DND-41 (cell line): ENCODE data around the gene CERS6.
A peak's percentile ranks its signal among the peaks of the same experiment; 100 is the strongest.

Source experiments
- ATAC-seq: fragments of 200-7000 bp; cut with Tn5 transposase; 3 replicates; pipeline ENCODE4 v1.9.1; 2021; ENCODE audit warnings: low read depth; ENCODE audit not compliant: insufficient read depth
- DNase-seq: peaks from one replicate; pipeline ENCODE4 v3.0.0-alpha.2; 2020
- H2AFZ ChIP-seq: 2 replicates; pipeline ENCODE4 v1.6.0; 2012; ENCODE audit warnings: low read depth, low read length
- H3K27ac ChIP-seq: 2 replicates; pipeline ENCODE4 v1.5.1; 2012; ENCODE audit warnings: low read length, inconsistent platforms
- H3K27me3 ChIP-seq: fragments of 200-600 bp; sonication (generic); 2 replicates; pipeline ENCODE4 v1.6.0; 2012; ENCODE audit warnings: low read length, mild to moderate bottlenecking, inconsistent platforms; ENCODE audit not compliant: insufficient read depth, poor library complexity
- H3K36me3 ChIP-seq: 2 replicates; pipeline ENCODE4 v1.5.1; 2012; ENCODE audit warnings: low read length, inconsistent platforms; ENCODE audit not compliant: insufficient read depth
- H3K4me1 ChIP-seq: 2 replicates; pipeline ENCODE4 v1.5.1; 2012; ENCODE audit warnings: mild to moderate bottlenecking, low read length; ENCODE audit not compliant: insufficient read depth
- H3K4me2 ChIP-seq: 2 replicates; pipeline ENCODE4 v1.6.0; 2012; ENCODE audit warnings: mild to moderate bottlenecking, moderate library complexity, low read length, inconsistent platforms; ENCODE audit not compliant: insufficient read depth
- H3K4me3 ChIP-seq, 2 experiments: fragments of 200-600 bp in 1 of 2; shearing (Covaris generic) in 1 of 2; 2 replicates each; pipeline ENCODE4 v1.5.1; 2012 to 2016; ENCODE audit warnings: inconsistent platforms in 2 of 2, low read length in 2 of 2, mild to moderate bottlenecking in 2 of 2, low read depth in 1 of 2, moderate library complexity in 1 of 2
- H3K79me2 ChIP-seq: 2 replicates; pipeline ENCODE4 v1.6.0; 2012; ENCODE audit warnings: low read length, inconsistent platforms; ENCODE audit not compliant: insufficient read depth
- H3K9ac ChIP-seq: 2 replicates; pipeline ENCODE4 v1.6.0; 2012; ENCODE audit warnings: low read depth, mild to moderate bottlenecking, inconsistent platforms, low read length, moderate library complexity
- H3K9me3 ChIP-seq: 2 replicates; pipeline ENCODE4 v1.5.1; 2012; ENCODE audit warnings: low read length, moderate library complexity, mild to moderate bottlenecking, inconsistent platforms; ENCODE audit not compliant: insufficient read depth, severe bottlenecking
- H4K20me1 ChIP-seq: 2 replicates; pipeline ENCODE4 v1.6.0; 2012; ENCODE audit warnings: low read length; ENCODE audit not compliant: insufficient read depth
- EZH2 ChIP-seq: IDR thresholded peaks from 3 replicates; pipeline ENCODE4 v1.6.1; 2012; ENCODE audit warnings: borderline replicate concordance, low read depth, mild to moderate bottlenecking, moderate library complexity, low read length, inconsistent platforms; ENCODE audit not compliant: severe bottlenecking
- TF ChIP-seq, protein P1 (sequence below): IDR thresholded peaks from 2 replicates; pipeline ENCODE4 v1.5.1; 2012; ENCODE audit warnings: borderline replicate concordance, low read length, moderate library complexity, mild to moderate bottlenecking; ENCODE audit not compliant: poor library complexity, severe bottlenecking; ENCODE audit errors: extremely low read depth

The CERS6 gene

DNA sequence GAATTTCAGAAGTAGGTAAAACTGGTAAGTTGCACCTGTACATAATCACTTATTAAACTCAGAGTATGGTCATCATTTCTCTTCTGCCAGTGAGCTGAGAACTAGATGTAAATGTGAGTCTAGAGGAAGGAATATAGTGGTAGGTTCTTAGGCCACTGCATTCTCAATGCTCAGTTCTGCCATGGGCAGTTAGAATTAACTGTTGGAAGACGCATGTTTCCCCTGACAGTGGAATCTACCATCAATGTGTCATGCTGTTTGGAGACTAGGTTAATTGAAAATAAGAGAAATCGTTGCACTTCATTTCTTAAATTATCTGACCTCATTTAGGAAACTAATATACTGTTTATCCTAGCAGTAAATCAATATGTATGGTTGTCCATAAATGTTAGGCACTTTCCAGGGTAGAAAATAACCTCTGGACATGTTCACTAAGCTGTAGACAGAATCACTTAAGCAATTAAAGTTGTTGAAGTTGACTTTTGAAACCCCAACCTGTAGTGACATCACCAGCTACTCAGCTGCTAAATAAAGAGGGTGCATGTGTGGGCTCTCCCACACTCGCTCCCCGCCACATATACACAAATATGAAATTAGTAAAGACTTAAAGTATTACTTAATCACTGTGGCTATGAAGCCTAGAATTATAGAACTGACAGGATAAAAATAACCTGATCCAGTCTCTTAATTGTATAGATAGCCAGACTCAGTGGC is 254.8 kb downstream of the CERS6 start:
- Histone ChIP-seq H3K27ac (no peak overlapping the region), H3K4me2 (no peak overlapping the region), H3K79me2 (no peaks in the 10 kb centered on the region), H3K4me1 (no peaks in the 10 kb centered on the region), H3K9me3 (no peaks in the 10 kb centered on the region), H3K27me3 (no peaks in the 10 kb centered on the region), H4K20me1 (no peaks in the 10 kb centered on the region), H2AFZ (no peak overlapping the region), H3K4me3 (no peak overlapping the region), H3K9ac (no peak overlapping the region), H3K36me3 (no peaks in the 10 kb centered on the region)
- DNase-seq (no peak), ATAC-seq (no peak)
- no peak for TF ChIP-seq EZH2
- TF ChIP-seq, protein P1, sequence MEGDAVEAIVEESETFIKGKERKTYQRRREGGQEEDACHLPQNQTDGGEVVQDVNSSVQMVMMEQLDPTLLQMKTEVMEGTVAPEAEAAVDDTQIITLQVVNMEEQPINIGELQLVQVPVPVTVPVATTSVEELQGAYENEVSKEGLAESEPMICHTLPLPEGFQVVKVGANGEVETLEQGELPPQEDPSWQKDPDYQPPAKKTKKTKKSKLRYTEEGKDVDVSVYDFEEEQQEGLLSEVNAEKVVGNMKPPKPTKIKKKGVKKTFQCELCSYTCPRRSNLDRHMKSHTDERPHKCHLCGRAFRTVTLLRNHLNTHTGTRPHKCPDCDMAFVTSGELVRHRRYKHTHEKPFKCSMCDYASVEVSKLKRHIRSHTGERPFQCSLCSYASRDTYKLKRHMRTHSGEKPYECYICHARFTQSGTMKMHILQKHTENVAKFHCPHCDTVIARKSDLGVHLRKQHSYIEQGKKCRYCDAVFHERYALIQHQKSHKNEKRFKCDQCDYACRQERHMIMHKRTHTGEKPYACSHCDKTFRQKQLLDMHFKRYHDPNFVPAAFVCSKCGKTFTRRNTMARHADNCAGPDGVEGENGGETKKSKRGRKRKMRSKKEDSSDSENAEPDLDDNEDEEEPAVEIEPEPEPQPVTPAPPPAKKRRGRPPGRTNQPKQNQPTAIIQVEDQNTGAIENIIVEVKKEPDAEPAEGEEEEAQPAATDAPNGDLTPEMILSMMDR = no peak

DNA sequence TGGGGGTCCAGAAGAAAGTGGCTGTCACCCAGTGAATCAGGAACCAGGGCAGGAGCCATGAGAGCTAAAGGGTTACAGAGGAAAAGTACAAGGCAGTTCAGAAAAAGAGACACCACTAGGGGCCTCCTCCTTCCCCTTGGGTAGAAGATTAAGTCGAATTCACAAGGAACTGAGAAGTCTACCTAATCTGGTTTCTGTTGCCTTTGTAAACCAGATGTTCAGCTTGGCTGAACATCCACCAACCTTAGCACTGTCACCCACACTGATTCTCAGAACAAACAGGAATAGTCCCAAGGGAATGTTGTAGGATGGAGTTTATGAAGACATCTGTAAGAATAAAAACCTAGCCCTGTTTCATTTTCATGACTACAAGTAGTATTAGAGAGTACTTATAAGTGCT is 256.0 kb downstream of the CERS6 start:
- Histone ChIP-seq H3K4me2 (no peak overlapping the region), H3K79me2 (no peaks in the 10 kb centered on the region), H3K4me1 (no peaks in the 10 kb centered on the region), H3K9me3 (no peaks in the 10 kb centered on the region), H4K20me1 (no peaks in the 10 kb centered on the region), H2AFZ (no peak overlapping the region), H3K36me3 (no peaks in the 10 kb centered on the region; the same call in 1 of the 2 replicates), H3K9ac (no peak overlapping the region), H3K27me3 (no peaks in the 10 kb centered on the region), H3K27ac (no peak overlapping the region), H3K4me3 (no peak overlapping the region)
- TF ChIP-seq, protein P1 = peak; percentile 12
- no peak for TF ChIP-seq EZH2
- 0 out of 3 replicates have a peak, but pooled peaks have one; percentile 17 for ATAC-seq
- DNase-seq = no peak

DNA sequence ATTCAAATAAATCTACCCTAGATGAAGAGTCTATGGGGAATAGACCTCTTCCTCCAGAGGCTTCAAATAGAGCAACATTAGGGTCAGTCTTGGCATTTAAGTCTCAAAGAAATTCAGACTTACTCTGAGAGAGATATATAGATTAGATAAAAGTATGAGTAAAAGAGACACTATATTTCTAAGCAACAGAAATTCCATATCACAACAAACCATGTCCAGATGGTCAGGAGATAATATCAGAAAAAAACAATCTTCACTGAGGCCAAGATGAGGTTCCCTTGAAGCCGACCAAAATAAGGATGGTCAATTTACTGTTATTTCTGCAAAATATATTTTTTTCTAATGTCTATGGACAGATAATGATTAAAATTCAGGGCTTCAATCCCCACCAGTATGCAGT is 257.3 kb downstream of the CERS6 start:
- H3K4me2 ChIP-seq = no peak overlapping the region
- no peak for ATAC-seq

More for the DNA sequence above, 257.3 kb downstream of the CERS6 start:
- Histone ChIP-seq H3K79me2 (no peaks in the 10 kb centered on the region), H3K4me1 (no peaks in the 10 kb centered on the region), H4K20me1 (no peaks in the 10 kb centered on the region), H3K4me3 (no peak overlapping the region), H3K9me3 (no peaks in the 10 kb centered on the region), H3K36me3 (peaks cover under 1% of the 10 kb centered on the region; the same call in 1 of the 2 replicates), H2AFZ (no peak overlapping the region), H3K27me3 (no peaks in the 10 kb centered on the region), H3K27ac (no peak overlapping the region), H3K9ac (no peak overlapping the region)
- DNase-seq = no peak
- TF ChIP-seq, protein P1 = no peak
- no peak for TF ChIP-seq EZH2
